Keratinocyte (primary cell): ENCODE data around the gene ARMC9.

Experiments
- EZH2 ChIP-seq: IDR thresholded peaks from one replicate; pipeline ENCODE4 v1.6.1; 2012; ENCODE audit warnings: inconsistent platforms, mild to moderate bottlenecking, low read length, moderate library complexity
- TF ChIP-seq, protein P1 (sequence below), 3 experiments: IDR thresholded peaks in 1 of 3; conservative IDR thresholded peaks in 1 of 3; optimal IDR thresholded peaks in 1 of 3; 2 replicates in 2 of 3; 3 replicates in 1 of 3; pipeline versions ENCODE3 to v1.5.1; 2011; ENCODE audit warnings: low read length in 3 of 3, mild to moderate bottlenecking in 3 of 3, moderate library complexity in 2 of 3, control low read depth in 1 of 3, inconsistent platforms in 1 of 3; ENCODE audit not compliant: insufficient read depth in 2 of 3; ENCODE audit errors: extremely low read depth in 1 of 3

GRCh38 chr2:231193216-231193615, 5.2 kb upstream of the ARMC9 start:
- TF ChIP-seq, protein P1, sequence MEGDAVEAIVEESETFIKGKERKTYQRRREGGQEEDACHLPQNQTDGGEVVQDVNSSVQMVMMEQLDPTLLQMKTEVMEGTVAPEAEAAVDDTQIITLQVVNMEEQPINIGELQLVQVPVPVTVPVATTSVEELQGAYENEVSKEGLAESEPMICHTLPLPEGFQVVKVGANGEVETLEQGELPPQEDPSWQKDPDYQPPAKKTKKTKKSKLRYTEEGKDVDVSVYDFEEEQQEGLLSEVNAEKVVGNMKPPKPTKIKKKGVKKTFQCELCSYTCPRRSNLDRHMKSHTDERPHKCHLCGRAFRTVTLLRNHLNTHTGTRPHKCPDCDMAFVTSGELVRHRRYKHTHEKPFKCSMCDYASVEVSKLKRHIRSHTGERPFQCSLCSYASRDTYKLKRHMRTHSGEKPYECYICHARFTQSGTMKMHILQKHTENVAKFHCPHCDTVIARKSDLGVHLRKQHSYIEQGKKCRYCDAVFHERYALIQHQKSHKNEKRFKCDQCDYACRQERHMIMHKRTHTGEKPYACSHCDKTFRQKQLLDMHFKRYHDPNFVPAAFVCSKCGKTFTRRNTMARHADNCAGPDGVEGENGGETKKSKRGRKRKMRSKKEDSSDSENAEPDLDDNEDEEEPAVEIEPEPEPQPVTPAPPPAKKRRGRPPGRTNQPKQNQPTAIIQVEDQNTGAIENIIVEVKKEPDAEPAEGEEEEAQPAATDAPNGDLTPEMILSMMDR (optimal IDR thresholded peaks at IDR 0.05 in 1 of 3, IDR thresholded peaks at IDR 0.05 in 1 of 3, conservative IDR thresholded peaks at IDR 0.05 in 1 of 3; ENCODE audit: extremely low read depth in 1 of 3, insufficient read depth in 2 of 3, low read length in 3 of 3), result no peak
- no peak for TF ChIP-seq EZH2
